DMS 273 (cell line): Measurements from ENCODE around the gene PLXNA1.

ENCODE experiments used
- DNase-seq: peaks from one replicate; lab custom pipeline; 2025; ENCODE audit not compliant: unreplicated experiment; lab: John Stamatoyannopoulos, UW

PLXNA1 gene

GRCh38 chr3:127016461-127016860 lies 33.5 kb downstream of the PLXNA1 start:
- DNase-seq: no peak

- no peak for DNase-seq
Measured at GRCh38 chr3:127017229-127017628, 34.3 kb downstream of the PLXNA1 start.

GRCh38 chr3:127017781-127018180 lies 34.9 kb downstream of the PLXNA1 start:
- DNase-seq: no peak

GRCh38 chr3:127018306-127018828 lies 35.5 kb downstream of the PLXNA1 start:
- DNase-seq: no peak

GRCh38 chr3:127019449-127019848 lies 36.5 kb downstream of the PLXNA1 start:
- DNase-seq: no peak

GRCh38 chr3:127020543-127020942 lies 37.6 kb downstream of the PLXNA1 start:
- no peak for DNase-seq

- no peak for DNase-seq
Measured at GRCh38 chr3:127022849-127023248, 39.9 kb downstream of the PLXNA1 start.

GRCh38 chr3:127025456-127025855 lies 42.5 kb downstream of the PLXNA1 start:
- DNase-seq: no peak

GRCh38 chr3:127026036-127026435 lies 43.1 kb downstream of the PLXNA1 start:
- no peak for DNase-seq

- DNase-seq: no peak
Measured at GRCh38 chr3:127026661-127027060, 43.7 kb downstream of the PLXNA1 start.

- no peak for DNase-seq
Measured at GRCh38 chr3:127027061-127027735, 44.3 kb downstream of the PLXNA1 start.

GRCh38 chr3:127027811-127028548 lies 45.1 kb downstream of the PLXNA1 start:
- no peak for DNase-seq

- no peak for DNase-seq
Measured at GRCh38 chr3:127028781-127029657, 46.1 kb downstream of the PLXNA1 start.

- no peak for DNase-seq
Measured at GRCh38 chr3:127029658-127030507, 47.0 kb downstream of the PLXNA1 start.

GRCh38 chr3:127030508-127031412 lies 47.8 kb downstream of the PLXNA1 start:
- no peak for DNase-seq

GRCh38 chr3:127031413-127031810 lies 48.5 kb downstream of the PLXNA1 start:
- DNase-seq: no peak

- DNase-seq: no peak
Measured at GRCh38 chr3:127031845-127032244, 48.9 kb downstream of the PLXNA1 start.

- DNase-seq: no peak
Measured at GRCh38 chr3:127032296-127032990, 49.5 kb downstream of the PLXNA1 start.
